GM23338 (cell line): ENCODE measurements around the gene KRT1. TPM values are rescaled to one million over a fixed set of nuclear protein-coding genes. Genes with fewer than 3 reads are reported as not detected.

ENCODE experiments used
- ATAC-seq: fragments of 200-7000 bp; cut with Tn5 transposase; 3 replicates; pipeline ENCODE4 v1.9.1; 2020
- DNase-seq: peaks from one replicate; pipeline ENCODE4 v3.0.0-alpha.2; 2015; ENCODE audit warnings: low spot score
- H2AFZ ChIP-seq: fragments of 200-600 bp; sonication (generic); 2 replicates; pipeline ENCODE4 v1.8.0; 2016; ENCODE audit warnings: antibody characterized with exemption, mild to moderate bottlenecking, moderate library complexity
- H3F3A ChIP-seq: fragments of 200-600 bp; sonication (generic); replicated peaks from 2 replicates; pipeline ENCODE4 v1.8.0; 2017; ENCODE audit warnings: antibody characterized with exemption, mixed run types, low read depth
- H3K27ac ChIP-seq: fragments of 200-600 bp; sonication (generic); 2 replicates; pipeline ENCODE4 v1.6.1; 2016; ENCODE audit warnings: low read depth
- H3K27me3 ChIP-seq: fragments of 200-600 bp; sonication (generic); 2 replicates; pipeline ENCODE4 v1.8.0; 2016; ENCODE audit warnings: mild to moderate bottlenecking, mixed run types, moderate library complexity; ENCODE audit not compliant: insufficient read depth
- H3K36me3 ChIP-seq: fragments of 200-600 bp; sonication (generic); 2 replicates; pipeline ENCODE4 v1.8.0; 2016; ENCODE audit warnings: mild to moderate bottlenecking; ENCODE audit not compliant: insufficient read depth
- H3K4me1 ChIP-seq: fragments of 200-600 bp; sonication (generic); 2 replicates; pipeline ENCODE4 v1.8.0; 2016; ENCODE audit warnings: mild to moderate bottlenecking, moderate library complexity; ENCODE audit not compliant: insufficient read depth
- H3K4me2 ChIP-seq: fragments of 200-600 bp; sonication (generic); 2 replicates; pipeline ENCODE4 v1.7.1; 2017; ENCODE audit warnings: mixed run types
- H3K4me3 ChIP-seq: fragments of 200-600 bp; sonication (generic); 2 replicates; pipeline ENCODE4 v1.6.1; 2016; ENCODE audit warnings: mixed run types
- H3K79me2 ChIP-seq: fragments of 200-600 bp; sonication (generic); replicated peaks from 2 replicates; pipeline ENCODE4 v1.8.0; 2017; ENCODE audit warnings: mild to moderate bottlenecking; ENCODE audit not compliant: insufficient read depth
- H3K9me2 ChIP-seq: fragments of 200-600 bp; sonication (generic); 2 replicates; pipeline ENCODE4 v1.8.0; 2017; ENCODE audit not compliant: insufficient read depth
- H4K20me1 ChIP-seq: fragments of 200-600 bp; sonication (generic); replicated peaks from 2 replicates; pipeline ENCODE4 v1.8.0; 2017; ENCODE audit warnings: mild to moderate bottlenecking; ENCODE audit not compliant: insufficient read depth
- H3K27ac Mint-ChIP-seq: 2 replicates; pipeline ENCODE4 v1.8.0; 2020; ENCODE audit warnings: inconsistent platforms, mild to moderate bottlenecking, moderate library complexity, mixed read lengths
- H3K27me3 Mint-ChIP-seq: 3 replicates; pipeline ENCODE4 v1.8.0; 2022; ENCODE audit warnings: low read depth, mild to moderate bottlenecking, moderate library complexity, mixed read lengths, inconsistent platforms; ENCODE audit not compliant: insufficient read depth, poor library complexity
- H3K36me3 Mint-ChIP-seq: 3 replicates; pipeline ENCODE4 v1.8.0; 2021; ENCODE audit warnings: low read depth, mild to moderate bottlenecking, inconsistent platforms, moderate library complexity, mixed read lengths
- H3K4me1 Mint-ChIP-seq: 3 replicates; pipeline ENCODE4 v1.8.0; 2020; ENCODE audit warnings: mild to moderate bottlenecking, inconsistent platforms, mixed read lengths
- H3K4me3 Mint-ChIP-seq: 3 replicates; pipeline ENCODE4 v1.8.0; 2021; ENCODE audit warnings: moderate library complexity, mild to moderate bottlenecking, inconsistent platforms, mixed read lengths
- H3K9me3 Mint-ChIP-seq: 3 replicates; pipeline ENCODE4 v1.8.0; 2020; ENCODE audit warnings: moderate library complexity, mild to moderate bottlenecking, inconsistent platforms, mixed read lengths
- CREB1 ChIP-seq: fragments of 250-450 bp; sonication (Bioruptor Pico); IDR thresholded peaks from 2 replicates; pipeline ENCODE4 v1.5.0; 2020; ENCODE audit warnings: low read depth, mild to moderate bottlenecking, moderate library complexity
- POLR2AphosphoS5 ChIP-seq: IDR thresholded peaks from 2 replicates; pipeline ENCODE4 v1.6.1; 2016; ENCODE audit warnings: antibody characterized with exemption, low read depth
- STAT1 ChIP-seq: IDR thresholded peaks from one replicate; pipeline ENCODE4 v1.6.1; 2016; ENCODE audit warnings: antibody characterized with exemption; ENCODE audit not compliant: unreplicated experiment
- ZNF331 ChIP-seq: fragments of 250-450 bp; sonication (Bioruptor Pico); IDR thresholded peaks from 2 replicates; pipeline ENCODE4 v1.5.0; 2020; ENCODE audit warnings: low read depth, mild to moderate bottlenecking, moderate library complexity
- polyA plus RNA-seq: library from polyadenylated mRNA; unstranded; fragments of >200 nt; fragmentation: Nextera tagmentation; extraction: Ambion mirVana; gene quantifications from 2 replicates; pipeline ENCODE4 v1.2.1, GENCODE V29; 2016
- total RNA-seq: library from RNA; depleted of rRNA; stranded (reverse); fragments of >200 nt; shearing (Covaris generic); gene quantifications from 2 replicates; pipeline ENCODE4 v1.2.3, GENCODE V29; 2014
- TF ChIP-seq, protein P1 (sequence below): fragments of 250-450 bp; sonication (Bioruptor Pico); IDR thresholded peaks from 2 replicates; pipeline ENCODE4 v1.5.0; 2020; ENCODE audit warnings: mild to moderate bottlenecking, moderate library complexity
- TF ChIP-seq, protein P2 (sequence below), 2 experiments: fragments of 200-600 bp in 1 of 2; sonication (generic) in 1 of 2; conservative IDR thresholded peaks; 2 replicates each; pipeline versions ENCODE4 v1.5.1 to v1.6.1; 2016 to 2017; ENCODE audit warnings: antibody characterized with exemption in 2 of 2, low read depth in 2 of 2, mild to moderate bottlenecking in 2 of 2, moderate library complexity in 1 of 2

KRT1 gene
- total and polyA plus RNA-seq, 2 experiments from 2014 or later = not detected

DNA sequence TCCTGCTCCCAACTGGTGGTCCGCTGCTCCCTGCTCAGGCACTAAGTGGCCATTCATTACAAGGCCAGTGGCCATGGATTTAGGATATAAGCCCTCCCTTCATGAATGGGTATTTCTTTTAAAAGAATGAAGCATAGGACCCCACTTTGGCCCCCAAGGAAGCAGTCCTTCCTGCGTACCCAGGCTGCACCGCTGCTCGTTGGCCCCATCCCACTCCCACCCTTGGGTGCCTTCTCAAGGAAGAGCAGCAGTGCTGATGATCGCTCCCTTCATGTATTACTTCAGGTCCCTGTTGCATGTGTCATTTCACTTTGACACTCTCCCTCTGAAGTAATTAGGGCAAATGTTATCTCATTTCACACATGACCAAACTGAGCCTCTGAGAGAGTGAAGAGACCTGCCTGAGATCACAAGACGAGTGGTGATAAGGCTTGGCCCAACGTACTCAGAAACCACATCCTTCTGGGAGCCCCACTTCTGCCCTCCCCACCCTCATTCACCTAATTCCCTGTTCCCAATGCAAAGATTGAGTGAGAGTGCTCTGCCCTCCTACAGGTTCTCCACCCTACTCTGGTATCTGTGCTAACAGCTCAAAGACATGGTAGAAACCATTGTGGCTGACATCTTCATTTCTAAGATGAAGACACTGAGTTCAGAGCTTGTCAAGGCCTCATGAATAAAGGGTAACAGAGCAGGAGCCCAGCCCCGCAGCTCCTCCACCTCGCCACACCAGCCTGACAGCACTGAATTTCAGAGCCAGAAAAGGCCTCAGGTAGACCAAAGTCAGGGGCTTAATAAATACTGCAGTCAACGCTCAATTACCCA, 17.9 kb downstream of the KRT1 start:
- Histone ChIP-seq H4K20me1 (no peaks in the 10 kb centered on the region), H3K27ac (no peak overlapping the region), H2AFZ (no peak overlapping the region), H3K9me2 (no peaks in the 10 kb centered on the region), H3K4me2 (no peak overlapping the region), H3K27me3 (no peaks in the 10 kb centered on the region), H3K4me3 (no peak overlapping the region), H3K79me2 (no peaks in the 10 kb centered on the region), H3K4me1 (no peaks in the 10 kb centered on the region), H3K36me3 (no peaks in the 10 kb centered on the region), H3F3A (no peaks in the 10 kb centered on the region)
- no peak for ATAC-seq
- no peaks in the 10 kb centered on the region for H3K9me3 Mint-ChIP-seq
- no peaks in the 10 kb centered on the region for H3K36me3 Mint-ChIP-seq
- DNase-seq = no peak
- no peaks in the 10 kb centered on the region for H3K27me3 Mint-ChIP-seq
- no peak overlapping the region for H3K27ac Mint-ChIP-seq
- H3K4me1 Mint-ChIP-seq = no peaks in the 10 kb centered on the region; the same call in 2 of the 3 replicates
- TF ChIP-seq, protein P1, sequence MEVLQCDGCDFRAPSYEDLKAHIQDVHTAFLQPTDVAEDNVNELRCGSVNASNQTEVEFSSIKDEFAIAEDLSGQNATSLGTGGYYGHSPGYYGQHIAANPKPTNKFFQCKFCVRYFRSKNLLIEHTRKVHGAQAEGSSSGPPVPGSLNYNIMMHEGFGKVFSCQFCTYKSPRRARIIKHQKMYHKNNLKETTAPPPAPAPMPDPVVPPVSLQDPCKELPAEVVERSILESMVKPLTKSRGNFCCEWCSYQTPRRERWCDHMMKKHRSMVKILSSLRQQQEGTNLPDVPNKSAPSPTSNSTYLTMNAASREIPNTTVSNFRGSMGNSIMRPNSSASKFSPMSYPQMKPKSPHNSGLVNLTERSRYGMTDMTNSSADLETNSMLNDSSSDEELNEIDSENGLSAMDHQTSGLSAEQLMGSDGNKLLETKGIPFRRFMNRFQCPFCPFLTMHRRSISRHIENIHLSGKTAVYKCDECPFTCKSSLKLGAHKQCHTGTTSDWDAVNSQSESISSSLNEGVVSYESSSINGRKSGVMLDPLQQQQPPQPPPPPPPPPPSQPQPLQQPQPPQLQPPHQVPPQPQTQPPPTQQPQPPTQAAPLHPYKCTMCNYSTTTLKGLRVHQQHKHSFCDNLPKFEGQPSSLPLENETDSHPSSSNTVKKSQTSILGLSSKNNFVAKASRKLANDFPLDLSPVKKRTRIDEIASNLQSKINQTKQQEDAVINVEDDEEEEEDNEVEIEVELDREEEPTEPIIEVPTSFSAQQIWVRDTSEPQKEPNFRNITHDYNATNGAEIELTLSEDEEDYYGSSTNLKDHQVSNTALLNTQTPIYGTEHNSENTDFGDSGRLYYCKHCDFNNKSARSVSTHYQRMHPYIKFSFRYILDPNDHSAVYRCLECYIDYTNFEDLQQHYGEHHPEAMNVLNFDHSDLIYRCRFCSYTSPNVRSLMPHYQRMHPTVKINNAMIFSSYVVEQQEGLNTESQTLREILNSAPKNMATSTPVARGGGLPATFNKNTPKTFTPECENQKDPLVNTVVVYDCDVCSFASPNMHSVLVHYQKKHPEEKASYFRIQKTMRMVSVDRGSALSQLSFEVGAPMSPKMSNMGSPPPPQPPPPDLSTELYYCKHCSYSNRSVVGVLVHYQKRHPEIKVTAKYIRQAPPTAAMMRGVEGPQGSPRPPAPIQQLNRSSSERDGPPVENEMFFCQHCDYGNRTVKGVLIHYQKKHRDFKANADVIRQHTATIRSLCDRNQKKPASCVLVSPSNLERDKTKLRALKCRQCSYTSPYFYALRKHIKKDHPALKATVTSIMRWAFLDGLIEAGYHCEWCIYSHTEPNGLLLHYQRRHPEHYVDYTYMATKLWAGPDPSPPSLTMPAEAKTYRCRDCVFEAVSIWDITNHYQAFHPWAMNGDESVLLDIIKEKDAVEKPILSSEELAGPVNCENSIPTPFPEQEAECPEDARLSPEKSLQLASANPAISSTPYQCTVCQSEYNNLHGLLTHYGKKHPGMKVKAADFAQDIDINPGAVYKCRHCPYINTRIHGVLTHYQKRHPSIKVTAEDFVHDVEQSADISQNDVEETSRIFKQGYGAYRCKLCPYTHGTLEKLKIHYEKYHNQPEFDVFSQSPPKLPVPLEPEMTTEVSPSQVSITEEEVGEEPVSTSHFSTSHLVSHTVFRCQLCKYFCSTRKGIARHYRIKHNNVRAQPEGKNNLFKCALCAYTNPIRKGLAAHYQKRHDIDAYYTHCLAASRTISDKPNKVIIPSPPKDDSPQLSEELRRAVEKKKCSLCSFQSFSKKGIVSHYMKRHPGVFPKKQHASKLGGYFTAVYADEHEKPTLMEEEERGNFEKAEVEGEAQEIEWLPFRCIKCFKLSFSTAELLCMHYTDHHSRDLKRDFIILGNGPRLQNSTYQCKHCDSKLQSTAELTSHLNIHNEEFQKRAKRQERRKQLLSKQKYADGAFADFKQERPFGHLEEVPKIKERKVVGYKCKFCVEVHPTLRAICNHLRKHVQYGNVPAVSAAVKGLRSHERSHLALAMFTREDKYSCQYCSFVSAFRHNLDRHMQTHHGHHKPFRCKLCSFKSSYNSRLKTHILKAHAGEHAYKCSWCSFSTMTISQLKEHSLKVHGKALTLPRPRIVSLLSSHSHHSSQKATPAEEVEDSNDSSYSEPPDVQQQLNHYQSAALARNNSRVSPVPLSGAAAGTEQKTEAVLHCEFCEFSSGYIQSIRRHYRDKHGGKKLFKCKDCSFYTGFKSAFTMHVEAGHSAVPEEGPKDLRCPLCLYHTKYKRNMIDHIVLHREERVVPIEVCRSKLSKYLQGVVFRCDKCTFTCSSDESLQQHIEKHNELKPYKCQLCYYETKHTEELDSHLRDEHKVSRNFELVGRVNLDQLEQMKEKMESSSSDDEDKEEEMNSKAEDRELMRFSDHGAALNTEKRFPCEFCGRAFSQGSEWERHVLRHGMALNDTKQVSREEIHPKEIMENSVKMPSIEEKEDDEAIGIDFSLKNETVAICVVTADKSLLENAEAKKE (CRISPR knock-in tag) = no peak
- TF ChIP-seq, protein P2, sequence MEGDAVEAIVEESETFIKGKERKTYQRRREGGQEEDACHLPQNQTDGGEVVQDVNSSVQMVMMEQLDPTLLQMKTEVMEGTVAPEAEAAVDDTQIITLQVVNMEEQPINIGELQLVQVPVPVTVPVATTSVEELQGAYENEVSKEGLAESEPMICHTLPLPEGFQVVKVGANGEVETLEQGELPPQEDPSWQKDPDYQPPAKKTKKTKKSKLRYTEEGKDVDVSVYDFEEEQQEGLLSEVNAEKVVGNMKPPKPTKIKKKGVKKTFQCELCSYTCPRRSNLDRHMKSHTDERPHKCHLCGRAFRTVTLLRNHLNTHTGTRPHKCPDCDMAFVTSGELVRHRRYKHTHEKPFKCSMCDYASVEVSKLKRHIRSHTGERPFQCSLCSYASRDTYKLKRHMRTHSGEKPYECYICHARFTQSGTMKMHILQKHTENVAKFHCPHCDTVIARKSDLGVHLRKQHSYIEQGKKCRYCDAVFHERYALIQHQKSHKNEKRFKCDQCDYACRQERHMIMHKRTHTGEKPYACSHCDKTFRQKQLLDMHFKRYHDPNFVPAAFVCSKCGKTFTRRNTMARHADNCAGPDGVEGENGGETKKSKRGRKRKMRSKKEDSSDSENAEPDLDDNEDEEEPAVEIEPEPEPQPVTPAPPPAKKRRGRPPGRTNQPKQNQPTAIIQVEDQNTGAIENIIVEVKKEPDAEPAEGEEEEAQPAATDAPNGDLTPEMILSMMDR (conservative IDR thresholded peaks at IDR 0.05; ENCODE audit: low read depth in 2 of 2) = no peak
- TF ChIP-seq ZNF331 (CRISPR knock-in tag) (no peak), POLR2AphosphoS5 (no peak), STAT1 (no peak), CREB1 (no peak)
- H3K4me3 Mint-ChIP-seq = no peak overlapping the region
